GM19099 (cell line): ENCODE measurements around the gene ERCC6.

ENCODE experiments used
- POLR2A ChIP-seq: IDR thresholded peaks from 3 replicates; pipeline ENCODE4 v1.6.1; 2011; ENCODE audit warnings: low read depth; ENCODE audit not compliant: insufficient read length; ENCODE audit errors: extremely low read depth

Gene ERCC6

DNA sequence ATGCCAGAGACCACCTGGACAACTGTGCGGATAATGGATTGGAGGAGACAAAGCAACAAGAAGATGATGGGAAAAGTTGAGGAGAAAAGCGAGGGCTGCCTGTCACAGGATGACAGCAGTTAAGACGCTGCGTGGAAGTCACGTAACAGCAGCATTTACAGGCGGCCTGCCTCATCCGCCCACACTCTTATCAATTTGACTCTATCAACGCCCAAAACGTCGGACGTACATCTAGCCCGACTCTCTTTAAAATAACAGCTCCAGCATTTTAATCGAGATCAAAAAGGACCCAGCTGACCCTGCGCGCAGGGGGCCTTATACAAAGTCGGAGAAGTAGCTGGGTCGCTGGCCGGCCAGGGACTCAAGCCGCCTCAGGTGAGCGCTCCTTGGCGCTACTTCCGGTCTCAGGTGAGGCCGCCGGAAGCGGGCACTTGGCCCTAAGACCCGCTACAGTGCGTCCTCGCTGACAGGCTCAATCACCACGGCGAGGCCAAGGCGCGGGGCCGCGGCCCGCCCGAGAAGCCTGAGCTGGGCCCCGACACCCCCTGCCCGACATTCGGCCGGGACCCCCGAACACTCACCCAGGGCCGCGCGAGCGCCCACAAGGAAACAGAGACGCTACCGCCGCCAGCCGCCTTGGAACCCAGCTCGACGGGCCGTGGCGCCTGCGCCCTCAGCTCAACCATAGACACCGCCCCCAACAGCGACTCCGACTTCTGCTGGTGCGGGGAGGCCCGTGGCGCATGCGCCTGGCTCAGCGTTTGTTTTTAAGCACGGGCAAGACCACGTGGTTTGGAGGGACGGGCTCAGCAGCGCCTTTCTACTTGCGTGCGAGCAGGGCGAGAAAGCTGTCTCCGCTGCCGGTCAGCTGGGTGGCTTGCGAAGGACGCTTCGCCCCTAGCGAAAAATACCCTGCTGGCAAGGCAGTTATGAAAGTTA is at the start of gene ERCC6:
TSS of gene ERCC6 (minus strand) at position 741 of the 939 bp plus-strand sequence.
- TF ChIP-seq POLR2A: peak; percentile 85

DNA sequence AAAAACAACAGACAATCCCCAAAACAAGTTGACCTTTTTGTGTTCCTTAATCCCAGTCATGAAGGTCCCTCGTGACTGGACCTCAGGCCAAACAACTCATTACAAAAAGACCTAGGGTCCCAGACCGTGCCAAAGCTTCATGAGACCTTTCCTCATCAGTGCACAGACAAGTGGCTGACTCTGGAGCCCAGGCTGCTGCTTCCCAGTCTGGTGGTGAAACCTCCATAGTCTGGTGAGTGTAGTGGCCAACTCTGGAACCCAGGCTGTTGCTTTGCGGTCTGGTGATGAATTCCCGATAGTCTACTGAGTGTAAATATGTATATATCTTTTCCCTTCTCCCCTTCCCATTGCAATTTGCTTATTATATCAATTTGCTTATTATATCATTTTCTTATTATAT is 49.1 kb upstream of the ERCC6 start:
- TF ChIP-seq POLR2A: no peak

DNA sequence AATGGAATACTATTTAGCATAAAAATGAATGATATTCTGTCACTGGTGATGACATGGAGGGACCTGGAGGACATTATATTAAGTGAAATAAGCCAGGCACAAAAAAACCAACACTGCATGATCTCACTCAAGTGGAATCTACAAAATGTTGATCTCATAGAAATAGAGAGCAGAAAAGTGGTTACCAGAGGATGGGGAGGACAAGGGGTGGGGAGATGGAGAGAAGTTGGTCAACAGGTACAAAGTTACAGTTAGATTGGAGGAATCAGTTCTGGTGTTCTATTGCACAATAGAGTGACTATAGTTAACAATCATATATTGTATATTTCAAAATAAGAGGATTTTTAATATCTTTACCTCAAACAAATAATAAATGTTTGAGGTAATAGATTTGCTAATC is 46.5 kb upstream of the ERCC6 start:
- no peak for TF ChIP-seq POLR2A

DNA sequence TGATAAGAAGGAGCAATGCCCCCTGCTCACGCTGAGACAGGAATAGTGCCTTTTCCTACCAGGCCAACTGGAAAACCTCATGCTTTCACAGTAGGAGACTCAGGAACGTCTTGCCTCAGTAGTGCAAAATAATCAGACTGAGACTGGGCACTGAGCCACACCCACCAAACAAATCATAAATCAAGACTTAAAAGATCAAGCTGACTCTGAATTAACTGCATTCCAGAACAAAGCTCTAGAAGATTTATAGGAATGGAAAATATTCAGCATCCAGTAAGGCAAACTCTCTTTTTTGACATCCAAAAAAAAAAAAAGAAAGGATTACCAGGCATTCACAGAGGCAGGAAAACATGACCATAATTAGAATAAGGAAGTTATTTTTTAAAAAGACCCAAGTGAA is 40.7 kb upstream of the ERCC6 start:
- TF ChIP-seq POLR2A: no peak

DNA sequence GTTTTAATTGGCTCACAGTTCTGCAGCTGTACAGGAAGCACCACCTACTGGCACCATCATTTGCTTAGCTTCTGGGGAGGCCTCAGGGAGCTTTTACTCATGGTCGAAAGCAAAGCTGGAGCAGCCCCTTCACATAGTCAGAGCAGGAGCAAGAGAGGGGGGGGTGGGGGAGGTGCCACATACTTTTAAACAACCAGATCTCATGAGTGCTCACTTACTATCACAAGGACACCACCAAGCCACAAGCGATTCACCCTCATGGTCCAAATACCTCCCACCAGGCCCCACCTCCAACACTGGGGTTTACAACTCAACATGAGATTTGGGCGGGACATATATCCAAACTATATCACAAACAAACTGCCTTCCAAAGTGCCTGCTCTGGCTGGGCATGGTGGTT is 39.5 kb upstream of the ERCC6 start:
- TF ChIP-seq POLR2A: no peak

DNA sequence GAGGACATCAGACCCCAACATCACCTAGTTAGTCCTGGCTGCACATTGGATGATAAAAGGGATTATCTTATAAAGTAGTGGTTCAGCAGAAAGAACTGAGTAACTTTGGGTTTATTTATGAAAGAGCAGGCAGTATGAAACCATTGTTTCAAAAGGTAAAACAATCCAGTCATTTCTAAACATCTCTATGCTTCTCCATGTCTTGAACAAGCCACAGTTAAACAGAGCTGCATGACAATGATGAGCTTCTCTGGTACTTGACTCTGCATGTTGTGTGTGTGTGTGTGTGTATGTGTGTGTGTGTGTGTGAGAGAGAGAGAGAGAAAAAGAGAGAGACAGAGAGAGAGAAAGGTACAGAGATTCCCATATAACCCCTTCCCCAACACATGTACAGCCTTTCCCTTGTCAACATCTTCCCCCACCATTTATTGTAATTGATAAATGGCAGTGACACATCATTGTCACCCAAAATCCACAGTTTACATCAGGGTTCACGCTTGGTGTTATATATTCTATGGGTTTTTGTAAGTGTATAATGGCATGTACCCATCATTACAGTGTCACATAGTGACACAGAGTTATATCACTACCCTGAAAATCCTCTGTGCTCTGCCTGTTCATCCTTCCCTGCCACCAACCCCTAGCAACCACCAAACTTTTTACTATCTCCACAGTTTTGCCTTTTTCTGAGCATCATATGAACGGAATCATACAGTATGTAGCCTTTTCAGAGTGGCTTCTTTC is 38.4 kb upstream of the ERCC6 start:
- no peak for TF ChIP-seq POLR2A

DNA sequence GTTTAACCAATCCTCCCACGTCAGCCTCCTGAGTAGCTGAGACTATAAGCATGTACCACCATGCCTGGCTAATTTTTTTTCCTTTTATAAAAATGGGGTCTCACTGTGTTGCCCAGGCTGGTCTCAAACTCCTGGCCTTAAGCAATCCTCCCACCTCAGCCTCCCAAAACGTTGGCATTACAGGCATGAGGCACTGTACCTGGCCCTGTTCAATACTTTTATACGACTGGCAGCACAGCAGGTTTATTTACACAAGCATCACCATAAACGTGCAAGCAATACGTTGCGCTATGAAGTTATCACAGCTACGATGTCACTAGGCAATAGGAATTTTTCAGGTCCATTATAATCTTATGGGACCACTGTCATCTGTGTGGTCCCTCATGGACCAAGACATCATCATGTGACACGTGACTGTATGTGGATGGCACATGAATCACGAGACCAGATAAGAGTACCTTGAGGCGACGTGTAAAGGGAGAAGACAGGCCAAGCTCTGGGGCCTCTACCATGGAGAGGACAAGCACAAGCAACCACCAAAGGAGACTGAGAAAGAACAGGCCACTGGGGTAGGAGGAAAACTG is 36.7 kb upstream of the ERCC6 start:
- TF ChIP-seq POLR2A: no peak

DNA sequence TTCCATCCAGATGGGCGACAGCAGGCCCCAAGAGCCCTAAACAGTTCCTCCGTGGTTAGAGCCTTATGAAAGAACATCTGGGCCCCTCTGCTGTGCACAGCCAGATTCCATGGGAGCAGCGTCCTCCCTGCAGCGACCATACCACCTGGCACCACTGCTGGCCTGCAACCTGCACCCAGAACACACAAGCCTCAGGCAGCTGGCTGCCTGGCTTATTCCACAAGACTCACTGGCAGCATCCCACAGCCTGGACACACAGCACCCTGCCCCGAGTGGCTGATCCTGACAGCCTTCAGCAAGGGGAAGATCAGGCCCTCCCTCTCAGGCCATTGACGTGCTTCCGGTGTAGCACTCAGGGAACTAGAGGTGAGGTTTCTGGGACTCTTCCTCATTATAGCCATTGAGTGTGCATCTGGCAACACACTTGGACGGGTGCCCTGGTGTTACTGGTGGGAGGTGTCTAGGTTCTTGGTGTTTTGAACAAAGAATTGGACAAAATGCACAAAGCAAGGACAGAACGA is 33.7 kb upstream of the ERCC6 start:
- TF ChIP-seq POLR2A: no peak

DNA sequence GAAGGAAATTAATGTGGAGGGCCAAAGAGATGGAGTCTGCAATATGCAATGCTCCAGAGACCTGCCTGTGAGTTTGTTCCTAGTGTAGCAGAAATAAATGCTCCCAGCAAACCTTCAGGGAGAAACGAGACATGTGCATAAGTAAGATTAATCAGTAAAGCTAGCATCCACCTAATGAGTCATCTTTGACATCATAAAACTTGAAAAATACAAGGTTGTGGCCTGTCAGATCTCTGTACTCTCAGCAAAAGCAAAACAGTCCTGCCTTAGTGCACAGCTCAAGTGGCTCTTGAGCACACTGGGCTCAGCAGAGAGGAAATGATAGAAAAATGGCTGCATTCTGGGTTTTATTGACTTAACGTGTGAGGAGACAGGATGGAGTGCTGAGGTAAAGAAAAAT is 32.5 kb upstream of the ERCC6 start:
- TF ChIP-seq POLR2A: no peak

DNA sequence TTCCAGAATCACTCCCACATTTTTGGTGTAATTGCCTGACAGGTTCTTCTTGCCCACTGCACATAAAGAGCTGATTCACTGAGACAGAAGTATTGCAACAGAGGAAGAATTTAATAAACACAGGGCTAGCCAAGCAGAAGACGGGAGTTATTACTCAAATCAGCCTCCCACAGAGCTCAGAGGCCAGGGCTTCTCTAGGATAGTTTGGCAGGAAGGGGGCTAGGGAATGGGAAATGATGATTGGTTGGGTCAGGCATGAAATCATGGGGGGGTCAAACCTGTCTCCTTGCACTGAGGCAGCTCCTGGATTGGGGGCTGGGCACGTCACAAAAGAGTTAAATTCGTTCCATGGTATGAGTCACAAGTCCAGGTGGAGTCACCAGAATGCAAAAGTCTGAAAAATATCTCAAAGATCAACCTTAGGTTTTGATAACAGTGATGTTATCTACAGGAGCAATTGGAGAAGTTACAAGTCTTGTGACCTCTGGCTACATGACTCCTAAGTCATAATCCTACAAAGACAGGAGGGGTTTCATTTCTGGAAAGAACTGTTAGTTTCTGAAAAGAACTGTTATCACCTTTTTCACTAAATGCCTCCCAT is 30.2 kb upstream of the ERCC6 start:
- no peak for TF ChIP-seq POLR2A

DNA sequence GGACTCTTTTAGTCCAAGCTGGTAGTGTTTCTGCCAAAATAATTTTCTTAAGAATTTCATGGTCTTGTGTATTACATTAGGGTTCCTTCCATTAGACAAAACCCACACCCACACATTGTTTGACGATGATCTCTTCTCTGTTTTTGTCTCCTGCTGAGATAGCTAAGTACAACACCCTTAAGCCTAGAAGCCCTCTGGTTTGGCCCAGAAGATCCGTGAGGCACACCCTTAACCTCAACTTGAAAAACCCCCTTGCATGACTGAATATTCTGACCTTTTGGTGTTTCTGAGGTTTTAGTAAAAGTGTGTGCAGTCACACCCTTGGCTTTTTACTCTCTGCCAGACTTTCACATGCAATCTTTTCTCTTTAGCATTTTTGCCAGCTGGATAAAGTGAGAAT is 29.3 kb upstream of the ERCC6 start:
- TF ChIP-seq POLR2A: no peak

DNA sequence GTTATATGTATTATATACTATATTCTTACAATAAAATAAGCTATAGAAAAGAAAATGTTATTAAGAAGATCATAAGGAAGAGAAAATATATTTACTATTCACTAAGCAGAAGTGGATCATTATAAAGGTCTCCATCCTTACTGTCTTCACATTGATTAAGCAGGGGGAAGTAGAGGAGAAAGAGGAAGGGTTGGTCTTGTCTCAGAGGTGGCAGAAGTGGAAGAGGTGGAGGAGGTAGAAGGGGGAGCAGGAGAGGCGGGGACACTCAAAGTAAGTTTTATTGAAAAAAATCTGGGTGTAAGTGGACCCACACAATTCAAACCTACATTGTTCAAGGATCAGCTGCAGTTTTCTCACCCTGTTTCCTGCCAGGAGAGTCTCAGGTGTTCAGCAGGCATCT is 28.9 kb upstream of the ERCC6 start:
- TF ChIP-seq POLR2A: no peak

DNA sequence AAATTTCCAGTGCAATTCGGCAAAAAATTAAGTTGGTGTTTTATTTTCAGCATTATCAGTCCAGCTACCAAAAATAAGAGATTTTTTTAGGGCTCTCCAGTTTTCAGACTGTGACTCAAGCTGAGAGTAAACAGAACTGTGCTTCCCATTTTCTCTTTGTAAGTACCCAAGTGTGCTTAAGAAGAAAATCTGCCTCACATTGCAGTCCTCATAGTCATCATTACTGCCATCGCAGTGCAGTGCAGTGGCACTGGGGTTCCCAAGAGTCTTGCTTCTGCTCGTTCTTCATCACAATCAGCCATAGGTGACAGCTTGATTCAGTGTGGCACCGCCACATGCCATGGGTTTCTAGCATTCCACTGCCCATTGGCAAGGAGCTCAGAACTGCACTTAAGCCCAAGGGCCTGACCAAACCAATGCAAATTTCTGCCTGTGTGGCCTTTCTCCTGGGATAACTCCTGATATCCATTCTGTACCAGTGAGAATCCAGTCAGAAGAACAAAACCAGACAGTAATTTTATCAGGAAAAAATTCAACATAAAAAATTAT is 25.6 kb upstream of the ERCC6 start:
- TF ChIP-seq POLR2A: no peak

DNA sequence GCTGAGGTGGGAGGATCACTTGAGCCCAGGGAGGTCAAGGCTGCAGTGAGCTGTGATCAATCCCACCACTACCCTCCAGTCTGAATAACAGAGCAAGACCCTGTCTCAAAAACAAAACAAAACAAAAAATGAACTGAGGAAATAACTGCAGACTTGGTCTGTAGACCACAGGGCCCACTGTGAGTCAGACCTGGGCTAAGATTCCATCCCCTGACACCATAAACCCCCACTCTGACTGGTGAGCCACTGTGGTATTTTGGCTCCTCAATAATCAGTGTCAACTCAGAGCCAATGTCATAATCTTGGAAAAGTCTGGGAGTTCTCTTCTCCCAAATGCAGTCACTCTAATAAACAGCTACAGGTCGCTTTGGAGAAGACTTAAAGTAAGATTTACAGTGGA is 24.0 kb upstream of the ERCC6 start:
- TF ChIP-seq POLR2A: no peak

DNA sequence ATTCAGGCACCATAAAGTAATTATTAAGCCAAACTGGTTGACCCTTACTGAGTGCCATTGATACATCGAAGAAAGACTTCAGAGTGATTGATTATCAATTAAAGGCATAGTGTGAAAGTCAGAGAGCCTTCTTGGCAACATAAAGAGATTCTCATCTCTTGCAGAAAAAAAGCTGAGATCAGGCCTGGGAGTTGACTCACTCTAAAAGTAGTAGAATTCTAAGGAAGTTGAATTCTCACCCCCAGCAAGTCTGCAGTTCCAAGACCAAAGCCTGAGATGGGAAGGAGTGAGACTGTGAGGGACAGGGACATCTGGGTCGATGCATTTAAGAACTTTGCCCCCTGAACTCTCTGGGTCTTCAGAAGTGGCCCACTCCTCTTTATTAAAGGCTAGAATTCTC is 21.6 kb upstream of the ERCC6 start:
- no peak for TF ChIP-seq POLR2A

DNA sequence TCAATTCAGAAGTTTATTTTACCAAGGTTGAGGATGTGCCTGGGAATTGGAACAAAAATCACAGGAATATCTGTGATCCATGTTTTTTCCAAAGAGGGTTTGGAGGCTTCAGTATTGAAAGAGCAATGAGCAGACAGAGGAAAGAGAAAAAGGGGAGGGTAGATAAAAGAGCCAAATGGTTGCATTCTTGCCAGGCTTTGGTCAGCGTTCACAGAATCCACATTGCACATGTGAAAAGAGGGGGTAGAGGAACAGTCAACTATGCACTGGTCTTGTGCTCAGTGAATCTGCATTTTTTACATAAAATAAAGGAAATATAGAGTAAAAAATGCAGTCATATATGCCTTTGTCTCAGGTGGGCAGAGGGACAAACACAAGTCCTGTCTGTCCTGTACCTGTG is 20.6 kb upstream of the ERCC6 start:
- no peak for TF ChIP-seq POLR2A

DNA sequence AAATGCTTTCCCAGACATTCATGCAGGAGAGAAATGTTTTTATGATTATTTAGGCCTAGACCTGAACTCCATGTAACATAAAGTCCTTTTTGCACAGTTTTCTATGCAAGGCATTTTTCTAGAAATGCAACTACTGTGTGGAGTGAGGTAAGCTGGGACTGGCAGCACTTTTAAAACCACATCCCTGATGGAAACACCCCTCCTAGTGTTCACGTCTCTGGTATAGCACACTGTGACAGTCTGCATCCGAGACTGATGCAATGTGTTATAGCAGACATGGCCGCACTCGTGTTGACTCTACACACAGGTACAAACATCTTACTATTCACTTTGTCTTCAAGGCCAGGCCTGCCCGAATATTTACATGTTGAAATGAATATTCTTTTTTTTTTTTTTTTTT is 19.3 kb upstream of the ERCC6 start:
- TF ChIP-seq POLR2A: no peak
